GM12878 (cell line): Measurements from ENCODE around the gene PCSK2. TPM values are rescaled to one million over a fixed set of nuclear protein-coding genes. Genes with fewer than 3 reads are reported as not detected.

Experiments
- ATAC-seq: fragments of 200-7000 bp; cut with Tn5 transposase; 3 replicates; pipeline ENCODE4 v1.9.1; 2020; ENCODE audit warnings: mild to moderate bottlenecking, moderate library complexity
- BruUV-seq: library from RNA; stranded (reverse); fragments of 400-500 nt; replicated peaks from 2 replicates; lab custom pipeline; 2021; lab: Mats Ljungman, UMichigan
- CTCF ChIA-PET: fragments of 300-600 bp; sonication (Branson Sonifier 250); formaldehyde crosslinking; extraction: SDS; loops from one replicate; lab custom pipeline; 2021; ENCODE audit warnings: inconsistent platforms; lab: Yijun Ruan, JAX
- POLR2A ChIA-PET: fragments of 350-600 bp; formaldehyde crosslinking; extraction: SDS; loops from one replicate; lab custom pipeline; 2021; ENCODE audit warnings: inconsistent platforms; lab: Charles Lee
- RAD21 ChIA-PET: fragments of 300-600 bp; sonication (Branson Sonifier 250); formaldehyde crosslinking; loops from one replicate; lab custom pipeline; 2023; ENCODE audit warnings: antibody characterized with exemption; ENCODE audit not compliant: unreplicated experiment; lab: Charles Lee
- SMC1A ChIA-PET: fragments of 300-600 bp; sonication (Branson Sonifier 250); formaldehyde crosslinking; loops from one replicate; lab custom pipeline; 2023; ENCODE audit not compliant: unreplicated experiment, uncharacterized antibody; lab: Charles Lee
- DNase-seq: peaks from one replicate; pipeline ENCODE4 v3.0.0-alpha.2; 2011; ENCODE audit warnings: low read depth, low spot score
- FAIRE-seq: peaks from 3 replicates; lab custom pipeline; 2011; peaks lifted over from hg19 to GRCh38; lab: Jason Lieb, UNC
- H2AFZ ChIP-seq: 2 replicates; pipeline ENCODE4 v1.6.0; 2011; ENCODE audit warnings: low read depth, low read length, control low read depth; ENCODE audit not compliant: control insufficient read depth
- H3K27ac ChIP-seq: 2 replicates; pipeline ENCODE4 v1.5.1; 2011; ENCODE audit warnings: control low read depth; ENCODE audit not compliant: control insufficient read depth, insufficient read depth
- H3K27me3 ChIP-seq, 2 experiments: replicated peaks in 1 of 2; 2 replicates each; pipeline versions ENCODE4 v1.6.0 to v1.6.1; 2011; ENCODE audit warnings: low read length in 1 of 2; ENCODE audit not compliant: control insufficient read depth in 2 of 2, insufficient read depth in 2 of 2
- H3K36me3 ChIP-seq, 2 experiments: 2 replicates each; pipeline ENCODE4 v1.5.1; 2011; ENCODE audit warnings: low read length in 1 of 2; ENCODE audit not compliant: control insufficient read depth in 2 of 2, insufficient read depth in 2 of 2
- H3K4me1 ChIP-seq: 2 replicates; pipeline ENCODE4 v1.6.1; 2011; ENCODE audit warnings: mild to moderate bottlenecking, low read length, moderate library complexity, mixed read lengths; ENCODE audit not compliant: control insufficient read depth, insufficient read depth
- H3K4me2 ChIP-seq: 2 replicates; pipeline ENCODE4 v1.6.0; 2011; ENCODE audit warnings: control low read depth; ENCODE audit not compliant: control insufficient read depth, insufficient read depth
- H3K4me3 ChIP-seq: fragments of 200-600 bp; sonication (generic); 2 replicates; pipeline ENCODE4 v1.5.1; 2016
- H3K79me2 ChIP-seq: 2 replicates; pipeline ENCODE4 v1.6.0; 2011; ENCODE audit warnings: low read length; ENCODE audit not compliant: control insufficient read depth, insufficient read depth
- H3K9ac ChIP-seq: 2 replicates; pipeline ENCODE4 v1.8.0; 2011; ENCODE audit warnings: low read length, control low read depth, mixed read lengths; ENCODE audit not compliant: control insufficient read depth, insufficient read depth
- H3K9me3 ChIP-seq: replicated peaks from 3 replicates; pipeline ENCODE4 v1.5.1; 2011; ENCODE audit warnings: mild to moderate bottlenecking, low read length; ENCODE audit not compliant: control insufficient read depth, insufficient read depth
- H4K20me1 ChIP-seq: 2 replicates; pipeline ENCODE4 v1.6.0; 2011; ENCODE audit not compliant: control insufficient read depth, insufficient read depth
- BACH1 ChIP-seq: fragments of 450-650 bp; IDR thresholded peaks from 2 replicates; pipeline ENCODE4 v1.6.1; 2017; ENCODE audit warnings: mild to moderate bottlenecking, borderline replicate concordance
- CHD1 ChIP-seq: IDR thresholded peaks from 2 replicates; pipeline ENCODE4 v1.6.1; 2012; ENCODE audit warnings: low read depth, low read length, improper control_type of control experiment
- GATAD2B ChIP-seq: fragments of 450-650 bp; conservative IDR thresholded peaks from 2 replicates; pipeline ENCODE4 v1.6.1; 2017; ENCODE audit warnings: low read depth, mild to moderate bottlenecking, moderate library complexity
- HCFC1 ChIP-seq: fragments of 150-350 bp; IDR thresholded peaks from 2 replicates; pipeline ENCODE4 v1.6.1; 2014; ENCODE audit warnings: low read length
- IKZF1 ChIP-seq: fragments of 450-650 bp; conservative IDR thresholded peaks from 2 replicates; pipeline ENCODE4 v1.6.1; 2017; ENCODE audit warnings: antibody characterized with exemption, mild to moderate bottlenecking
- IRF4 ChIP-seq: IDR thresholded peaks from 2 replicates; pipeline ENCODE4 v1.6.1; 2011; ENCODE audit warnings: low read depth, low read length
- KDM1A ChIP-seq: fragments of 200-600 bp; sonication (generic); IDR thresholded peaks from 2 replicates; pipeline ENCODE4 v1.6.1; 2016; ENCODE audit warnings: borderline replicate concordance
- NFXL1 ChIP-seq: fragments of 450-650 bp; IDR thresholded peaks from 2 replicates; pipeline ENCODE4 v1.6.1; 2017; ENCODE audit warnings: antibody characterized with exemption, mild to moderate bottlenecking, borderline replicate concordance
- PAX5 ChIP-seq: IDR thresholded peaks from 2 replicates; pipeline ENCODE4 v1.6.1; 2011; ENCODE audit warnings: low read depth, low read length, borderline replicate concordance
- RAD21 ChIP-seq: IDR thresholded peaks from 2 replicates; pipeline ENCODE4 v1.6.1; 2011; ENCODE audit warnings: mild to moderate bottlenecking, low read depth, low read length, moderate library complexity; ENCODE audit not compliant: insufficient read depth
- TCF3 ChIP-seq: IDR thresholded peaks from 2 replicates; pipeline ENCODE4 v1.6.1; 2012; ENCODE audit warnings: low read depth, mild to moderate bottlenecking, low read length, borderline replicate concordance; ENCODE audit not compliant: insufficient read depth
- YY1 ChIP-seq: IDR thresholded peaks from 2 replicates; pipeline ENCODE4 v1.6.1; 2011; ENCODE audit warnings: low read depth, mild to moderate bottlenecking, low read length
- ZNF274 ChIP-seq: IDR thresholded peaks from one replicate; pipeline ENCODE4 v1.8.0; 2011; ENCODE audit not compliant: insufficient read length, insufficient read depth
- WGBS: methylation state at CpG from one replicate; pipeline ENCODE4 v1.1.6; 2016; ENCODE audit warnings: low lambda C conversion rate; ENCODE audit not compliant: insufficient replicate concordance, insufficient coverage; ENCODE audit errors: missing lambda C conversion rate; 5-methylcytosine and 5-hydroxymethylcytosine counted together
- in situ Hi-C: fragments of 300-500 bp; cut with MboI; formaldehyde crosslinking; loops from 9 replicates; pipeline ENCODE4 v1.14.3; 2018; ENCODE audit warnings: mixed read lengths
- intact Hi-C: fragments of 100-400 bp; cut with micrococcal nuclease; formaldehyde crosslinking; loops from one replicate; pipeline ENCODE4 v1.14.2; 2022; ENCODE audit not compliant: unreplicated experiment
- polyA plus RNA-seq, 11 experiments: library from polyadenylated mRNA; depleted of rRNA in 4 of 11; unstranded in 6 of 11; stranded (reverse) in 5 of 11; fragments of >200 nt; fragmentation: Nextera tagmentation in 4 of 11; fragmentation: Illumina TruSeq in 1 of 11; extraction: Ambion mirVana in 4 of 11; extraction: Trizol in 1 of 11; gene quantifications; 1 replicate in 1 of 11; 2 replicates in 10 of 11; pipeline versions ENCODE4 v1.2.1 to v1.2.3, GENCODE V29; 2011 to 2016; ENCODE audit warnings: inconsistent platforms in 2 of 11, missing spikeins in 2 of 11, low read depth in 1 of 11
- total RNA-seq, 4 experiments: library from RNA; depleted of rRNA in 3 of 4; stranded (reverse); fragments of >200 nt in 3 of 4; fragmentation: Illumina TruSeq in 1 of 4; extraction: Trizol in 1 of 4; gene quantifications; 2 replicates each; pipeline versions ENCODE4 v1.2.1 to v1.2.3, GENCODE V29; 2013 to 2021
- TF ChIP-seq, protein P1 (sequence below): IDR thresholded peaks from 2 replicates; pipeline ENCODE4 v1.6.1; 2012; ENCODE audit warnings: low read depth, low read length, improper control_type of control experiment
- TF ChIP-seq, protein P2 (sequence below): fragments of 450-650 bp; IDR thresholded peaks from 2 replicates; pipeline ENCODE4 v1.6.1; 2017; ENCODE audit warnings: low read depth, mild to moderate bottlenecking, moderate library complexity
- TF ChIP-seq, protein P3 (sequence below): fragments of 450-650 bp; IDR thresholded peaks from 2 replicates; pipeline ENCODE4 v1.6.1; 2014; ENCODE audit warnings: mild to moderate bottlenecking

The PCSK2 gene
- total and polyA plus RNA-seq, 10 of the 15 experiments (the other 5 are each of a cell fraction or from before 2014, with no cell fraction given), result not detected

DNA sequence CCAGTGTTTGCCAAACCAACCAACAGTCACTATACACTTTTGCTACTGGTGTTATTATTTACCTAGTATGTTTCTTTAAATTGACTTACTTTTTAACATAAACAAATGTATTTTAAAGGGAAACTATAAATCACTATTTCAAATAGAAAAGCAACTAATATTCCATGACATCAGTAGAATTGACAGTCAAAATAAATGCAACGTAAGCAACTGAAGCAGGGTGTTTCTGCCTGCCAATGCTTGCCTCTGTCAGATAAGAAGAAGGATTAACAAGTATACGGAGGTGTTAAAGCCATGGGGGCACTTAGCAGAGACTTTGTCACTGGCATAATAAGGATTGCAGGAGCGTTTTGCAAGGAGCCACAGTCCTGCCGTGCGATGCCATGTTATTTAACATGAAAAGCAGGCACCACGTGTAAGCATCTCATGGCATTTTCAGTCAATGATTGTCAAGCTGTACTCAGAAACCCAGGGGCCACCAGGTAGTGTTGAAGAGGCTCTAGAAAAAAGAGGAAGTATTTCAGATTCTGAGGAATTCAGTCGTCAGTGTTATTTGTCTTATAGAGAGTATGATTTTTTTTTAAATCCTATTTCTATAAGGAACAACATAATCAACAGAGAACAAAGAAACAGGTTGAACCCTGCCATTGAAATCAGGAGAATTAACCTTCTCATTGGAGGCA, 172.6 kb downstream of the PCSK2 start:
- ATAC-seq, result no peak
- no peak overlapping the region for H3K4me2 ChIP-seq
- no peaks in the 10 kb centered on the region for H4K20me1 ChIP-seq
- no peak for DNase-seq
- no peaks in the 10 kb centered on the region for H3K4me1 ChIP-seq
- WGBS, result 29% methylated on average over 7 of the region's 7 CpGs
- no peak overlapping the region for H2AFZ ChIP-seq
- no peaks in the 10 kb centered on the region; a peak in 1 of 4 replicates for H3K27me3 ChIP-seq
- H3K27ac ChIP-seq, result no peak overlapping the region
- POLR2A ChIA-PET, result no interaction called here
- FAIRE-seq, result no peak
- H3K79me2 ChIP-seq, result no peaks in the 10 kb centered on the region
- CTCF ChIA-PET, result no interaction called here
- H3K9ac ChIP-seq, result no peak overlapping the region
- TF ChIP-seq KDM1A (no peak), IRF4 (no peak), PAX5 (no peak), TCF3 (no peak), IKZF1 (no peak)
- SMC1A ChIA-PET, result no interaction called here
- H3K4me3 ChIP-seq, result no peak overlapping the region
- no peaks in the 10 kb centered on the region for H3K36me3 ChIP-seq
- no TSS peak for BruUV-seq
- in situ Hi-C loops (no loop called here), intact Hi-C loops (no loop called here)
- RAD21 ChIA-PET, result no interaction called here
- H3K9me3 ChIP-seq, result no peaks in the 10 kb centered on the region

DNA sequence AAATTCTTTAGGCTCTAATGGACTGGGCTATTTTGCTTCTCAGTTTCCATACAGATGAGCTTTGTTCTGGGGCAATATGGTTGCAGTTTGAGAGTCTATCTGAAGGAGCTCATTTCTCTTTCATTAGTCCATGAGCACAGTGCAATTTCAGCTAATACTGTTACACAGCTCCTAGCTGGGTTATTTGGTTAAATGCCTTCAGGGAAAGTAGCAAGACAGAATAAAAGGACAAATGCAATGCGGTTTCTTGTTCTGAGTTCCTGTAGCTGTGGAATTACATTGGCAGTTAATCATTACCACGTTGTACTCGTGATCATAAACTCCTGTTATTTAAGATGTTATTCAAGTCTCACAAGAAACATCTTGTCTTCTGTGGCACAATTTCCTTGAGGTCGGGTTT, 176.6 kb downstream of the PCSK2 start:
- DNase-seq (no peak), ATAC-seq (no peak), FAIRE-seq (no peak)
- H3K4me1 ChIP-seq, result no peaks in the 10 kb centered on the region
- intact Hi-C loops, result no loop called here
- H4K20me1 ChIP-seq, result no peaks in the 10 kb centered on the region
- no TSS peak for BruUV-seq
- no peak overlapping the region for H3K4me2 ChIP-seq
- no peaks in the 10 kb centered on the region for H3K9me3 ChIP-seq
- no peaks in the 10 kb centered on the region for H3K36me3 ChIP-seq
- H3K9ac ChIP-seq, result no peak overlapping the region
- H3K27me3 ChIP-seq, result no peaks in the 10 kb centered on the region; a peak in 1 of 4 replicates
- WGBS, result 1% methylated on average over 4 of the region's 4 CpGs
- no peak overlapping the region for H2AFZ ChIP-seq
- ChIA-PET CTCF (no interaction called here), RAD21 (no interaction called here), POLR2A (no interaction called here), SMC1A (no interaction called here)
- no peak overlapping the region for H3K4me3 ChIP-seq
- no peak overlapping the region for H3K27ac ChIP-seq
- no peaks in the 10 kb centered on the region for H3K79me2 ChIP-seq
- in situ Hi-C loops, result no loop called here
- TF ChIP-seq YY1 (no peak), GATAD2B (no peak), CHD1 (no peak), RAD21 (no peak), HCFC1 (no peak), NFXL1 (no peak), BACH1 (no peak), ZNF274 (no peak)
- TF ChIP-seq, protein P1, sequence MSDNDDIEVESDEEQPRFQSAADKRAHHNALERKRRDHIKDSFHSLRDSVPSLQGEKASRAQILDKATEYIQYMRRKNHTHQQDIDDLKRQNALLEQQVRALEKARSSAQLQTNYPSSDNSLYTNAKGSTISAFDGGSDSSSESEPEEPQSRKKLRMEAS, result no peak
- TF ChIP-seq, protein P2, sequence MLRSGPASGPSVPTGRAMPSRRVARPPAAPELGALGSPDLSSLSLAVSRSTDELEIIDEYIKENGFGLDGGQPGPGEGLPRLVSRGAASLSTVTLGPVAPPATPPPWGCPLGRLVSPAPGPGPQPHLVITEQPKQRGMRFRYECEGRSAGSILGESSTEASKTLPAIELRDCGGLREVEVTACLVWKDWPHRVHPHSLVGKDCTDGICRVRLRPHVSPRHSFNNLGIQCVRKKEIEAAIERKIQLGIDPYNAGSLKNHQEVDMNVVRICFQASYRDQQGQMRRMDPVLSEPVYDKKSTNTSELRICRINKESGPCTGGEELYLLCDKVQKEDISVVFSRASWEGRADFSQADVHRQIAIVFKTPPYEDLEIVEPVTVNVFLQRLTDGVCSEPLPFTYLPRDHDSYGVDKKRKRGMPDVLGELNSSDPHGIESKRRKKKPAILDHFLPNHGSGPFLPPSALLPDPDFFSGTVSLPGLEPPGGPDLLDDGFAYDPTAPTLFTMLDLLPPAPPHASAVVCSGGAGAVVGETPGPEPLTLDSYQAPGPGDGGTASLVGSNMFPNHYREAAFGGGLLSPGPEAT, result no peak
- TF ChIP-seq, protein P3, sequence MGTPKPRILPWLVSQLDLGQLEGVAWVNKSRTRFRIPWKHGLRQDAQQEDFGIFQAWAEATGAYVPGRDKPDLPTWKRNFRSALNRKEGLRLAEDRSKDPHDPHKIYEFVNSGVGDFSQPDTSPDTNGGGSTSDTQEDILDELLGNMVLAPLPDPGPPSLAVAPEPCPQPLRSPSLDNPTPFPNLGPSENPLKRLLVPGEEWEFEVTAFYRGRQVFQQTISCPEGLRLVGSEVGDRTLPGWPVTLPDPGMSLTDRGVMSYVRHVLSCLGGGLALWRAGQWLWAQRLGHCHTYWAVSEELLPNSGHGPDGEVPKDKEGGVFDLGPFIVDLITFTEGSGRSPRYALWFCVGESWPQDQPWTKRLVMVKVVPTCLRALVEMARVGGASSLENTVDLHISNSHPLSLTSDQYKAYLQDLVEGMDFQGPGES, result no peak
